ENCODE results near the gene PARN. TPM values are rescaled to one million over a fixed set of nuclear protein-coding genes. Genes with fewer than 3 reads are reported as not detected.

The PARN gene

DNA sequence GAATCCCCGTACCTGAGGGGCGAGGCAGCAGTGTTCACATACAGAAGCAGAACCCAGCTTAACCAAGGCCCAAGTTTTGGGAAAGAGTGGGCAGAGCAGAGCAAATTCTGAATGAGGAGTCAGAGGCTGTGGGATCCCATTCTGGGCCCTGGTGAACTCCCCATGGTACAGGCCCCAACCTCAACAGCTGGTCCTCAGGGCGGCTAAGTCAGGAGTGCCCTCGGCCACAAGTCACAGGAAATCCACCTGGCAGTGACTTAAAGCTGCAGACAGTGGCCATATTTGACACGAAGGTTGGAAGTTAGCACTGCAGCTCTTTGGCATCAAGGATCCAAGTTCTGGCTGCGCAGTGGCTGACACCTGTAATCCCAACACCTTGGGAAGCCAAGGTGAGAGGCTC is 237.1 kb downstream of the PARN start:
- H4K5ac ChIP-seq (ENCODE audit: low read length), result no peak overlapping the region
- no peak overlapping the region for H2BK15ac ChIP-seq (replicated peaks; ENCODE audit: low read depth)
- H3K23ac ChIP-seq (ENCODE audit: low read length), result no peak overlapping the region
- no peak overlapping the region for H2AK5ac ChIP-seq (ENCODE audit: low read length)
- H4K8ac ChIP-seq (ENCODE audit: low read depth, low read length), result no peak overlapping the region
- WGBS (ENCODE audit: extremely low coverage, insufficient coverage, low lambda C conversion rate), result no CpG with 5 or more reads among the region's 6 CpGs
- no peaks in the 10 kb centered on the region for H3K36me3 ChIP-seq (ENCODE audit: control insufficient read depth, insufficient read depth, low read length)
- no peak overlapping the region for H2BK120ac ChIP-seq (ENCODE audit: low read depth, low read length)
- no peaks in the 10 kb centered on the region for H3K27me3 ChIP-seq (ENCODE audit: insufficient read depth, low read length, poor library complexity)
- no peak overlapping the region for H3K4me3 ChIP-seq (ENCODE audit: low read length)
- H3K18ac ChIP-seq (ENCODE audit: low read length), result no peak overlapping the region
- no peak overlapping the region for H3K9ac ChIP-seq (ENCODE audit: low read length)
- H3K79me2 ChIP-seq (ENCODE audit: control insufficient read depth, insufficient read depth, low read length), result no peaks in the 10 kb centered on the region
- no peak overlapping the region for H3K27ac ChIP-seq (ENCODE audit: low read depth, low read length)
- DNase-seq, result no peak
- H3K4ac ChIP-seq (ENCODE audit: low read depth, low read length), result no peak overlapping the region
- no peak overlapping the region for H2BK5ac ChIP-seq (ENCODE audit: low read length)
- H3K79me1 ChIP-seq (ENCODE audit: low read length), result no peaks in the 10 kb centered on the region
- no peaks in the 10 kb centered on the region for H3K4me1 ChIP-seq (ENCODE audit: control insufficient read depth, low read depth, low read length)
- H3K56ac ChIP-seq (ENCODE audit: low read length), result no peak overlapping the region
- no peak overlapping the region for H3K4me2 ChIP-seq (ENCODE audit: low read length)

DNA sequence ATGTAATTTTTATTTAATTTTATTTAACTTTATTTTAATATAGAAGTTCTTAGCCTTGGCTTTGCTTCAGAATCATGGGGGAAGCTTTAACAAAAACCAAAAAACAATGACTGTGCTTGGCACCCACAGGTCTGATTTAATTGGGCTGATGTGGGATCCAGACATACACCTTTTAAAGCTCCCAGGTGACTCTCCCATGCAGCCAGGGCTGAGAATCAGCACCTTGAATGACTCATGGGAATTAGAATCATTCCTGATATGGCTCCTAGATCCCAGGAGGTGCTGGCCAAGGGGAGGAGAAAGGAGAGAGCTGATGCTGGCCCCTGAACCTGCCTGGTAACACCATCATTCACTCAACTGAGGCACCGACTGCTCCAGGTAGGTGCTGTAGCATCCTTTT is 240.7 kb downstream of the PARN start:
- Histone ChIP-seq H2AK5ac (ENCODE audit: low read length) (no peak overlapping the region), H3K4me3 (ENCODE audit: low read length) (no peak overlapping the region), H2BK15ac (replicated peaks; ENCODE audit: low read depth) (no peak overlapping the region), H3K4me2 (ENCODE audit: low read length) (no peak overlapping the region), H3K23ac (ENCODE audit: low read length) (no peak overlapping the region), H3K4ac (ENCODE audit: low read depth, low read length) (no peak overlapping the region), H4K5ac (ENCODE audit: low read length) (no peak overlapping the region), H4K8ac (ENCODE audit: low read depth, low read length) (no peak overlapping the region), H3K79me1 (ENCODE audit: low read length) (no peaks in the 10 kb centered on the region), H3K56ac (ENCODE audit: low read length) (no peak overlapping the region), H3K79me2 (ENCODE audit: control insufficient read depth, insufficient read depth, low read length) (no peaks in the 10 kb centered on the region), H3K27me3 (ENCODE audit: insufficient read depth, low read length, poor library complexity) (no peaks in the 10 kb centered on the region), H3K4me1 (ENCODE audit: control insufficient read depth, low read depth, low read length) (no peaks in the 10 kb centered on the region), H3K36me3 (ENCODE audit: control insufficient read depth, insufficient read depth, low read length) (no peaks in the 10 kb centered on the region), H3K27ac (ENCODE audit: low read depth, low read length) (no peak overlapping the region), H2BK5ac (ENCODE audit: low read length) (no peak overlapping the region), H3K9ac (ENCODE audit: low read length) (no peak overlapping the region), H2BK120ac (ENCODE audit: low read depth, low read length) (no peak overlapping the region), H3K18ac (ENCODE audit: low read length) (no peak overlapping the region)
- WGBS (ENCODE audit: extremely low coverage, insufficient coverage, low lambda C conversion rate), result no CpG with 5 or more reads among the region's 1 CpG
- DNase-seq, result no peak

DNA sequence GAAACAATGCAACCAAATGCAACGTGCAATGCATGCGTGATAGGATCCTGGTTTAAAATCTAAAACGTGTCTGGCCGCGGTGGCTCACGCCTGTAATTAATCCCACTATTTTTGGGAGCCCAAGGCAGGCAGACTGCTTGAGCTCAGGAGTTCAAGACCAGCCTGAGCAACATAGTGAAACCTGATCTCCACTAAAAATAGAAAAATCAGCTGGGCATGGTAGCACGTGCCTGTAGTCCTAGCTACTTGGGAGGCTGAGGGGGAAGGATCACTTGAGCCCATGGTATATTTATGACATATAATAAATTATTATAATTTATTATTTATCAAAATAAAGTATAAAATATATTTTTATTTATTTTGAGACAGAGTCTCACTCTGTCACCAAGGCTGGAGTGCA is 241.8 kb downstream of the PARN start:
- no peak for DNase-seq
- no CpG with 5 or more reads among the region's 7 CpGs for WGBS (ENCODE audit: extremely low coverage, insufficient coverage, low lambda C conversion rate)

DNA sequence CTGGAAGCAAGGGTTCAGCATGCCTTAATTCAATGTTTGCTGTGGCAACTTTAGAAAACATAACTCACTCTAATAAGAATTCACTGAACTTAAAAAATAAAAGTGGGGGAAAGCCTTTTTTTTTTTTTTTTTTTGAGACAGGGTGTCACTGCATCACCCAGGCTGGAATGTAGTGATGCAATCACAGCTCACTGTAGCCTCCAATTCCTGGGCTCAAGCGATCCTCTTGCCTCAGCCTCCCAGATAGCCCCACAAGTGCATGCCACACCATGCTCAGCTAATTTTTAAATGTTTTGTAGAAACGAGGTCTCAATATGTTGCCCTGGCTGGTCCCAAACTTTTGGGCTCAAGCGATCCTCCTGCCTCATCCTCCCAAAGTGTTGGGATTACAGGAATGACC is 243.9 kb downstream of the PARN start:
- H2AK5ac ChIP-seq (ENCODE audit: low read length), result no peak overlapping the region
- no peak overlapping the region for H3K4me3 ChIP-seq (ENCODE audit: low read length)
- no peak overlapping the region for H4K8ac ChIP-seq (ENCODE audit: low read depth, low read length)
- H2BK120ac ChIP-seq (ENCODE audit: low read depth, low read length), result no peak overlapping the region
- no peaks in the 10 kb centered on the region for H3K79me2 ChIP-seq (ENCODE audit: control insufficient read depth, insufficient read depth, low read length)
- no peak overlapping the region for H3K9ac ChIP-seq (ENCODE audit: low read length)
- H3K36me3 ChIP-seq (ENCODE audit: control insufficient read depth, insufficient read depth, low read length), result no peaks in the 10 kb centered on the region
- H3K27ac ChIP-seq (ENCODE audit: low read depth, low read length), result no peak overlapping the region
- no peaks in the 10 kb centered on the region for H3K27me3 ChIP-seq (ENCODE audit: insufficient read depth, low read length, poor library complexity)
- no peaks in the 10 kb centered on the region for H3K79me1 ChIP-seq (ENCODE audit: low read length)
- no peak overlapping the region for H3K23ac ChIP-seq (ENCODE audit: low read length)
- H3K56ac ChIP-seq (ENCODE audit: low read length), result no peak overlapping the region
- H3K18ac ChIP-seq (ENCODE audit: low read length), result no peak overlapping the region
- no CpG with 5 or more reads among the region's 3 CpGs for WGBS (ENCODE audit: extremely low coverage, insufficient coverage, low lambda C conversion rate)
- H3K4me2 ChIP-seq (ENCODE audit: low read length), result no peak overlapping the region
- H2BK15ac ChIP-seq (replicated peaks; ENCODE audit: low read depth), result no peak overlapping the region
- no peak for DNase-seq
- no peak overlapping the region for H4K5ac ChIP-seq (ENCODE audit: low read length)
- H3K4ac ChIP-seq (ENCODE audit: low read depth, low read length), result no peak overlapping the region
- H3K4me1 ChIP-seq (ENCODE audit: control insufficient read depth, low read depth, low read length), result no peaks in the 10 kb centered on the region
- H2BK5ac ChIP-seq (ENCODE audit: low read length), result no peak overlapping the region

More for the DNA sequence above, 241.8 kb downstream of the PARN start:
- Histone ChIP-seq H3K18ac (ENCODE audit: low read length) (no peak overlapping the region), H2AK5ac (ENCODE audit: low read length) (no peak overlapping the region), H3K4me2 (ENCODE audit: low read length) (no peak overlapping the region), H3K79me1 (ENCODE audit: low read length) (no peaks in the 10 kb centered on the region), H3K27me3 (ENCODE audit: insufficient read depth, low read length, poor library complexity) (no peaks in the 10 kb centered on the region), H2BK120ac (ENCODE audit: low read depth, low read length) (no peak overlapping the region), H3K27ac (ENCODE audit: low read depth, low read length) (no peak overlapping the region), H3K4me1 (ENCODE audit: control insufficient read depth, low read depth, low read length) (no peaks in the 10 kb centered on the region), H2BK5ac (ENCODE audit: low read length) (no peak overlapping the region), H3K4me3 (ENCODE audit: low read length) (no peak overlapping the region), H4K5ac (ENCODE audit: low read length) (no peak overlapping the region), H3K9ac (ENCODE audit: low read length) (no peak overlapping the region), H3K79me2 (ENCODE audit: control insufficient read depth, insufficient read depth, low read length) (no peaks in the 10 kb centered on the region), H3K23ac (ENCODE audit: low read length) (peak overlapping the region; percentile 24), H3K4ac (ENCODE audit: low read depth, low read length) (no peak overlapping the region), H2BK15ac (replicated peaks; ENCODE audit: low read depth) (no peak overlapping the region), H3K56ac (ENCODE audit: low read length) (no peak overlapping the region), H4K8ac (ENCODE audit: low read depth, low read length) (no peak overlapping the region), H3K36me3 (ENCODE audit: control insufficient read depth, insufficient read depth, low read length) (no peaks in the 10 kb centered on the region)

Small RNA genes within 50 kb of the gene (small RNA-seq; reads per million reads assigned to genes)
- not detected for gene RN7SL274P (ENCODE audit: insufficient read depth)
- not detected for gene RNU7-125P (ENCODE audit: insufficient read depth)

Measured in mesendoderm (in vitro differentiated cells).